Smooth muscle cell (in vitro differentiated cells): ENCODE results near the gene CCNL1. TPM values are rescaled to one million over a fixed set of nuclear protein-coding genes. Genes with fewer than 3 reads are reported as not detected.

Experiments
- DNase-seq: peaks from one replicate; lab custom pipeline; 2025; ENCODE audit not compliant: unreplicated experiment; lab: John Stamatoyannopoulos, UW
- H2AFZ ChIP-seq: fragments of 200-600 bp; sonication (generic); 2 replicates; pipeline ENCODE4 v1.6.0; 2016; ENCODE audit warnings: antibody characterized with exemption, low read depth, mild to moderate bottlenecking
- H3F3A ChIP-seq: fragments of 200-600 bp; sonication (generic); 2 replicates; pipeline ENCODE4 v1.6.0; 2017; ENCODE audit warnings: antibody characterized with exemption, low read depth
- H3K27ac ChIP-seq: fragments of 200-600 bp; sonication (generic); 2 replicates; pipeline ENCODE4 v1.5.1; 2016; ENCODE audit warnings: low read depth, mild to moderate bottlenecking
- H3K27me3 ChIP-seq: fragments of 200-600 bp; sonication (generic); 2 replicates; pipeline ENCODE4 v1.6.1; 2016; ENCODE audit warnings: low read depth, mild to moderate bottlenecking
- H3K36me3 ChIP-seq: fragments of 200-600 bp; sonication (generic); 2 replicates; pipeline ENCODE4 v1.5.1; 2016; ENCODE audit warnings: low read depth
- H3K4me1 ChIP-seq: fragments of 200-600 bp; sonication (generic); 2 replicates; pipeline ENCODE4 v1.5.1; 2016; ENCODE audit warnings: low read depth
- H3K4me2 ChIP-seq: fragments of 200-600 bp; sonication (generic); 2 replicates; pipeline ENCODE4 v1.6.0; 2016; ENCODE audit warnings: mild to moderate bottlenecking
- H3K4me3 ChIP-seq: fragments of 200-600 bp; sonication (generic); 2 replicates; pipeline ENCODE4 v1.5.1; 2016; ENCODE audit warnings: mild to moderate bottlenecking
- H3K79me2 ChIP-seq: fragments of 200-600 bp; sonication (generic); 2 replicates; pipeline ENCODE4 v1.6.0; 2016; ENCODE audit warnings: low read depth, mild to moderate bottlenecking
- H3K9ac ChIP-seq: fragments of 200-600 bp; sonication (generic); 2 replicates; pipeline ENCODE4 v1.6.0; 2016; ENCODE audit warnings: low read depth
- H3K9me3 ChIP-seq: fragments of 200-600 bp; sonication (generic); replicated peaks from 2 replicates; pipeline ENCODE4 v1.5.1; 2016; ENCODE audit warnings: low read depth
- H4K20me1 ChIP-seq: fragments of 200-600 bp; sonication (generic); 2 replicates; pipeline ENCODE4 v1.6.0; 2016; ENCODE audit warnings: low read depth
- WGBS: methylation state at CpG from one replicate; pipeline ENCODE4 v1.1.7; 2016; ENCODE audit warnings: low lambda C conversion rate; 5-methylcytosine and 5-hydroxymethylcytosine counted together
- polyA plus RNA-seq: library from polyadenylated mRNA; unstranded; fragments of >200 nt; fragmentation: Nextera tagmentation; extraction: Ambion mirVana; gene quantifications from 2 replicates; pipeline ENCODE4 v1.2.1, GENCODE V29; 2016
- total RNA-seq: library from RNA; depleted of rRNA; stranded (reverse); fragments of >200 nt; gene quantifications from 2 replicates; pipeline ENCODE4 v1.2.3, GENCODE V29; 2014
- TF ChIP-seq, protein P1 (sequence below): fragments of 200-600 bp; sonication (generic); IDR thresholded peaks from 2 replicates; pipeline ENCODE4 v1.5.1; 2017; ENCODE audit warnings: borderline replicate concordance, mild to moderate bottlenecking, antibody characterized with exemption; ENCODE audit not compliant: insufficient read depth, poor library complexity, severe bottlenecking

Gene CCNL1
- total and polyA plus RNA-seq, 2 experiments from 2014 or later: 173 to 599 TPM

DNA sequence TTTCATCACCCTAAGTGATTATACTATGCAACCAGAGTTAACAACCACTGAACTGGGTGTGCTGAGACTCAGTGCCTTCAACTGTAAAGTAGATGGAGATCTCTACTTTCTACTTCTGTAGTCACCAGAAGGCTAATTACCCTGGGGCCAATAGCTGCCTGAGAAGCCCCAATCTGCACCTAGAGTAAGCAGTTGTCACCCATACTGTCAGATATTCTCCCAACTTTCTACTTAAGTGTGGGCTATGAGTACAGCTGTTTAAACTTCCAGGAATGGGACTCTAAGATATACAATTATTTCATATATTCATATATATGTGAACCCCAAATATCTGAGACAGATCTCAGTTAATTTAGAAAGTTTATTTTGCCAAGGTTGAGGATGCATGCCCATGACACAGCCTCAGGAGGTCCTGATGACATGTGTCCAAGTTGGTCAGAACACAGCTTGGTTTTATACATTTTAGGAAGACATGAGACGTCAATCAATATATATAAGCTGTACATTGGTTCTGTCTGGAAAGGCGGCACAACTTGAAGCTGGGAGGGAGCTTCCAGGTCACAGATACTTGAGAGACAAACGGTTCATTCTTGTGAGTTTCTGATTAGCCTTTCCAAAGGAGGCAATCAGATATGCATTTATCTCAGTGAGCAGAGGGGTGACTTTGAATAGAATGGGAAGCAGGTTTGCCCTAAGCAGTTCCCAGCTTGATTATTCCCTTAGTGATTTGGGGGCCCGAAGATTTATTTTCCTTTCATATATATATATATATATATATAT, 41.9 kb downstream of the CCNL1 start:
- H2AFZ ChIP-seq: no peak overlapping the region
- TF ChIP-seq, protein P1, sequence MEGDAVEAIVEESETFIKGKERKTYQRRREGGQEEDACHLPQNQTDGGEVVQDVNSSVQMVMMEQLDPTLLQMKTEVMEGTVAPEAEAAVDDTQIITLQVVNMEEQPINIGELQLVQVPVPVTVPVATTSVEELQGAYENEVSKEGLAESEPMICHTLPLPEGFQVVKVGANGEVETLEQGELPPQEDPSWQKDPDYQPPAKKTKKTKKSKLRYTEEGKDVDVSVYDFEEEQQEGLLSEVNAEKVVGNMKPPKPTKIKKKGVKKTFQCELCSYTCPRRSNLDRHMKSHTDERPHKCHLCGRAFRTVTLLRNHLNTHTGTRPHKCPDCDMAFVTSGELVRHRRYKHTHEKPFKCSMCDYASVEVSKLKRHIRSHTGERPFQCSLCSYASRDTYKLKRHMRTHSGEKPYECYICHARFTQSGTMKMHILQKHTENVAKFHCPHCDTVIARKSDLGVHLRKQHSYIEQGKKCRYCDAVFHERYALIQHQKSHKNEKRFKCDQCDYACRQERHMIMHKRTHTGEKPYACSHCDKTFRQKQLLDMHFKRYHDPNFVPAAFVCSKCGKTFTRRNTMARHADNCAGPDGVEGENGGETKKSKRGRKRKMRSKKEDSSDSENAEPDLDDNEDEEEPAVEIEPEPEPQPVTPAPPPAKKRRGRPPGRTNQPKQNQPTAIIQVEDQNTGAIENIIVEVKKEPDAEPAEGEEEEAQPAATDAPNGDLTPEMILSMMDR: no peak
- H3K36me3 ChIP-seq: no peaks in the 10 kb centered on the region
- peaks cover 17% of the 10 kb centered on the region for H3K4me1 ChIP-seq
- H3K79me2 ChIP-seq: no peaks in the 10 kb centered on the region
- no peak overlapping the region for H3K4me3 ChIP-seq
- 90% methylated on average over 4 of the region's 4 CpGs for WGBS
- H4K20me1 ChIP-seq: no peaks in the 10 kb centered on the region
- no peaks in the 10 kb centered on the region for H3K9me3 ChIP-seq
- H3K9ac ChIP-seq: no peak overlapping the region
- H3K4me2 ChIP-seq: no peak overlapping the region
- H3K27ac ChIP-seq: no peak overlapping the region
- no peaks in the 10 kb centered on the region for H3F3A ChIP-seq
- H3K27me3 ChIP-seq: no peaks in the 10 kb centered on the region
- DNase-seq: no peak

DNA sequence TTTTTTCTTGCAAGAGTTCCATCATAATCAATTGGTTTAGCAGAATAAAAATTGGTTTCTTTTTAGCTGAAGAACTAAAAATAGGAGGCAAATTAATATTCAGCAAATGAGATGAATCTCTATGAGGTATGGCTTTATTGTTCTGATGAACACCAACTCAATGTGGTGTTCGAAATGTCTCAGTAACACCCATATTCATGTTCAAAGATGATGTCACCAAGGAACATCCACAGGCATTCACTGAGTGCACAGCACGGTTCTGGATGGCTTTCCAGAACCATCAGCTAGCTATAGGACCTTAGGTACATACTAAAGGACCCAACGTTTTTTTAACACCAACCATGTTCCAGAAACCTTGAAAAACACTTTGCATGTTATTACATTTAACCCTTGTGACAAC, 42.7 kb downstream of the CCNL1 start:
- no peaks in the 10 kb centered on the region for H3K79me2 ChIP-seq
- no peak overlapping the region for H3K27ac ChIP-seq
- no peak overlapping the region for H2AFZ ChIP-seq
- no peaks in the 10 kb centered on the region for H4K20me1 ChIP-seq
- TF ChIP-seq, protein P1: no peak
- H3K27me3 ChIP-seq: no peaks in the 10 kb centered on the region
- H3K9me3 ChIP-seq: no peaks in the 10 kb centered on the region
- no peak overlapping the region for H3K9ac ChIP-seq
- H3K4me3 ChIP-seq: no peak overlapping the region
- DNase-seq: no peak
- H3K4me2 ChIP-seq: no peak overlapping the region
- H3K4me1 ChIP-seq: peaks cover 17% of the 10 kb centered on the region
- H3F3A ChIP-seq: no peaks in the 10 kb centered on the region
- no peaks in the 10 kb centered on the region for H3K36me3 ChIP-seq
- WGBS: 78% methylated on average over 3 of the region's 3 CpGs

DNA sequence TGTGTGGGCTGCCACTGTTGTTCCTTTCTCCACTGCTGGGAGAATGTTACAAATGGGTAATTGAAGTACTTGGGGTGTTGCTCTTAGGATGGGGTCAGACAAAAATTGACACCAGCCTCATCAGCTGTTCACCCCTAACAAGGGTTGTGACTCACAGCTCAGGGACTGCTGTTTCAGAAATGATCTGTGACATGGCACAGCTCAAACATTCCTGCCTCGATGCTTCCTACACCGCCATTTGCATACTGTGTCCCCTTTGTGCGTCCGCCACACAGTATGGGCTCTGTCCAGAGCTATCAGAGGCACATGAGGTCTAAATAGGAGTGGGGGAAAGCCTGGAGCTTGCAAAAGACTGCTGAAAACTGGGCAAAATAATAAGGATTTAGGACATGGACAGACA, 43.9 kb downstream of the CCNL1 start:
- H3K27me3 ChIP-seq: no peaks in the 10 kb centered on the region
- no peaks in the 10 kb centered on the region for H3F3A ChIP-seq
- peak overlapping the region; percentile 5 for H2AFZ ChIP-seq
- H3K27ac ChIP-seq: peak overlapping the region; percentile 11
- H3K4me2 ChIP-seq: peak overlapping the region; percentile 46
- H4K20me1 ChIP-seq: no peaks in the 10 kb centered on the region
- TF ChIP-seq, protein P1: no peak
- no peak for DNase-seq
- H3K4me3 ChIP-seq: no peak overlapping the region
- H3K4me1 ChIP-seq: peaks cover 20% of the 10 kb centered on the region
- no peaks in the 10 kb centered on the region for H3K36me3 ChIP-seq
- 78% methylated on average over 4 of the region's 4 CpGs for WGBS
- H3K9ac ChIP-seq: no peak overlapping the region
- no peaks in the 10 kb centered on the region for H3K79me2 ChIP-seq
- H3K9me3 ChIP-seq: no peaks in the 10 kb centered on the region
